Mucosa of stomach (tissue), 1 donor: ENCODE data around the gene ARMC7.
"Not testable (repeated sequence)": the region's sequence is repeated elsewhere in the genome, so short reads cannot be mapped to it uniquely, and the experiment has no call there.

ENCODE experiments used
- H3K27me3 ChIP-seq: one replicate; pipeline ENCODE4 v1.7.0; 2013; ENCODE audit warnings: mild to moderate bottlenecking, low read length; ENCODE audit not compliant: control insufficient read depth, insufficient read depth
- H3K36me3 ChIP-seq: one replicate; pipeline ENCODE4 v1.7.0; 2013; ENCODE audit warnings: low read length; ENCODE audit not compliant: control insufficient read depth, insufficient read depth
- H3K4me1 ChIP-seq: one replicate; pipeline ENCODE4 v1.7.0; 2013; ENCODE audit warnings: mild to moderate bottlenecking, low read length; ENCODE audit not compliant: control insufficient read depth, insufficient read depth
- H3K4me3 ChIP-seq: one replicate; pipeline ENCODE4 v1.7.0; 2013; ENCODE audit warnings: low read length
- H3K9ac ChIP-seq: one replicate; pipeline ENCODE4 v1.7.0; 2013; ENCODE audit warnings: mild to moderate bottlenecking, low read length, moderate library complexity
- H3K9me3 ChIP-seq: one replicate; pipeline ENCODE4 v1.7.0; 2013; ENCODE audit warnings: mild to moderate bottlenecking, low read length, moderate library complexity; ENCODE audit not compliant: control insufficient read depth
- donor health status: Pancreatic carcinoma.

The ARMC7 gene

GRCh38 chr17:75069783-75070182 lies 40.0 kb upstream of the ARMC7 start:
- H3K9me3 ChIP-seq, result no peaks in the 10 kb centered on the region
- H3K27me3 ChIP-seq, result no peaks in the 10 kb centered on the region
- no peak overlapping the region for H3K9ac ChIP-seq
- H3K4me3 ChIP-seq, result no peak overlapping the region
- H3K36me3 ChIP-seq, result no peaks in the 10 kb centered on the region
- H3K4me1 ChIP-seq, result no peaks in the 10 kb centered on the region

GRCh38 chr17:75071478-75072271 lies 38.1 kb upstream of the ARMC7 start:
- not testable (repeated sequence) for H3K27me3 ChIP-seq, H3K4me3 ChIP-seq, H3K9ac ChIP-seq, H3K9me3 ChIP-seq, H3K4me1 ChIP-seq, H3K36me3 ChIP-seq

- H3K27me3 ChIP-seq, H3K9ac ChIP-seq, H3K9me3 ChIP-seq, H3K4me3 ChIP-seq, H3K36me3 ChIP-seq: not testable (repeated sequence)
- H3K4me1 ChIP-seq, result peaks cover 12% of the 10 kb centered on the region
Measured at GRCh38 chr17:75072909-75073308, 36.9 kb upstream of the ARMC7 start.

- no peak overlapping the region for H3K9ac ChIP-seq
- no peak overlapping the region for H3K4me3 ChIP-seq
- H3K36me3 ChIP-seq, result no peaks in the 10 kb centered on the region
- H3K9me3 ChIP-seq, result no peaks in the 10 kb centered on the region
- H3K27me3 ChIP-seq, result no peaks in the 10 kb centered on the region
- H3K4me1 ChIP-seq, result peaks cover 20% of the 10 kb centered on the region
Measured at GRCh38 chr17:75073618-75074047, 36.1 kb upstream of the ARMC7 start.

GRCh38 chr17:75074532-75074931 lies 35.2 kb upstream of the ARMC7 start:
- Histone ChIP-seq H3K4me1 (peaks cover 29% of the 10 kb centered on the region), H3K9ac (no peak overlapping the region), H3K36me3 (no peaks in the 10 kb centered on the region), H3K9me3 (no peaks in the 10 kb centered on the region), H3K4me3 (no peak overlapping the region), H3K27me3 (no peaks in the 10 kb centered on the region)

GRCh38 chr17:75075597-75076336 lies 34.0 kb upstream of the ARMC7 start:
- H3K27me3 ChIP-seq, result no peaks in the 10 kb centered on the region
- H3K4me1 ChIP-seq, result peaks cover 32% of the 10 kb centered on the region
- H3K9me3 ChIP-seq, result no peaks in the 10 kb centered on the region
- H3K36me3 ChIP-seq, result no peaks in the 10 kb centered on the region
- H3K9ac ChIP-seq, result no peak overlapping the region
- H3K4me3 ChIP-seq, result no peak overlapping the region

GRCh38 chr17:75077072-75077495 lies 32.7 kb upstream of the ARMC7 start:
- no peaks in the 10 kb centered on the region for H3K27me3 ChIP-seq
- peak overlapping the region; percentile 66 for H3K9ac ChIP-seq
- no peaks in the 10 kb centered on the region for H3K36me3 ChIP-seq
- H3K4me3 ChIP-seq, result peak overlapping the region; percentile 36
- no peaks in the 10 kb centered on the region for H3K9me3 ChIP-seq
- peaks cover 32% of the 10 kb centered on the region for H3K4me1 ChIP-seq

- peak overlapping the region; percentile 66 for H3K9ac ChIP-seq
Measured at GRCh38 chr17:75077496-75078283, 32.1 kb upstream of the ARMC7 start.

GRCh38 chr17:75078284-75079022 lies 31.3 kb upstream of the ARMC7 start:
- Histone ChIP-seq H3K9me3 (no peaks in the 10 kb centered on the region), H3K4me3 (no peak overlapping the region), H3K4me1 (peaks cover 32% of the 10 kb centered on the region), H3K27me3 (no peaks in the 10 kb centered on the region), H3K9ac (peak overlapping the region; percentile 40), H3K36me3 (no peaks in the 10 kb centered on the region)

More at GRCh38 chr17:75077496-75078283, 32.1 kb upstream of the ARMC7 start:
- Histone ChIP-seq H3K36me3 (no peaks in the 10 kb centered on the region), H3K9me3 (no peaks in the 10 kb centered on the region), H3K4me1 (peaks cover 32% of the 10 kb centered on the region), H3K4me3 (peak overlapping the region; percentile 36), H3K27me3 (no peaks in the 10 kb centered on the region)

GRCh38 chr17:75079023-75079373 lies 30.8 kb upstream of the ARMC7 start:
- peaks cover 36% of the 10 kb centered on the region for H3K4me1 ChIP-seq
- H3K9me3 ChIP-seq, result no peaks in the 10 kb centered on the region
- H3K27me3 ChIP-seq, result no peaks in the 10 kb centered on the region
- H3K9ac ChIP-seq, result peak overlapping the region; percentile 40
- H3K4me3 ChIP-seq, result no peak overlapping the region
- H3K36me3 ChIP-seq, result no peaks in the 10 kb centered on the region

- no peaks in the 10 kb centered on the region for H3K9me3 ChIP-seq
- H3K4me1 ChIP-seq, result peaks cover 50% of the 10 kb centered on the region
- no peak overlapping the region for H3K9ac ChIP-seq
- H3K4me3 ChIP-seq, result no peak overlapping the region
- no peaks in the 10 kb centered on the region for H3K36me3 ChIP-seq
- no peaks in the 10 kb centered on the region for H3K27me3 ChIP-seq
Measured at GRCh38 chr17:75081611-75082540, 27.9 kb upstream of the ARMC7 start.
